Hematopoietic multipotent progenitor cell treated with erythropoietin and hydrocortisone succinate and interleukin-3 and kit ligand, for 17 days (in vitro differentiated cells): ENCODE measurements around the gene NATD1.

Experiments used
- DNase-seq: peaks from one replicate; pipeline ENCODE4 v3.0.0-alpha.2; 2015; ENCODE audit warnings: low spot score

NATD1 gene

GRCh38 chr17:21191698-21192097 is 61.5 kb downstream of the NATD1 start:
- DNase-seq: no peak

- DNase-seq: no peak
Measured at GRCh38 chr17:21190078-21190477, 63.1 kb downstream of the NATD1 start.

- no peak for DNase-seq
Measured at GRCh38 chr17:21189361-21189760, 63.8 kb downstream of the NATD1 start.
